KG1 (cell line): ENCODE measurements around the gene MZF1.
"Not testable (repeated sequence)": the region's sequence is repeated elsewhere in the genome, so short reads cannot be mapped to it uniquely, and the experiment has no call there.

Experiments
- DNase-seq: peaks from one replicate; lab custom pipeline; 2025; lab: John Stamatoyannopoulos, UW

The MZF1 gene

GRCh38 chr19:58539169-58539559 is 34.0 kb downstream of the MZF1 start:
- DNase-seq, result not testable (repeated sequence)

- DNase-seq, result no peak
These were observed 34.6 kb downstream of the MZF1 start for GRCh38 chr19:58538257-58539168.

- DNase-seq, result no peak
These were observed 36.0 kb downstream of the MZF1 start for GRCh38 chr19:58536852-58537798.

GRCh38 chr19:58535857-58536256 is 37.3 kb downstream of the MZF1 start:
- no peak for DNase-seq

- DNase-seq, result no peak
These were observed 41.9 kb downstream of the MZF1 start for GRCh38 chr19:58531034-58531840.

GRCh38 chr19:58529405-58529804 is 43.7 kb downstream of the MZF1 start:
- DNase-seq, result no peak

- DNase-seq, result no peak
These were observed 50.4 kb downstream of the MZF1 start for GRCh38 chr19:58522709-58523108.

DNA sequence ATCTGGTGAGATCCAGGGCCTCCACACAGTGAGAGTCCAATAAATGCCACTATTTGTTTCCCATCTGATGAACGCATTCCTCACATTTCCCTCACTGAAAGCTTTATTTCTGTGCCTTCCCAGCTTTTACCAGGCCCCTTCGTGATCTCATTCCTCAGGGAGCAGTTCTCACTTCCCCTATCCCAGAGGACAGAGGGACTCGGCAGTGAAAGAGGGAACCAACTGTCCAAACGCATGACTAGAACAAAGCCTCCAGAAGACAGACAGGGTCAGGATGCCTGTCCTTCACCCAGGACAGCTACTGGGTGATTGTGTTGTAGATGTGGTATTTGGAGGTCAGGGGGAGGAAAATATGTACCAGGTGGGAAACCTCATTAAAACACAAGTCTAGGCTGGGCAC is 51.5 kb downstream of the MZF1 start:
- no peak for DNase-seq

- no peak for DNase-seq
These were observed 52.9 kb downstream of the MZF1 start for GRCh38 chr19:58520257-58520599.

GRCh38 chr19:58519355-58520256 is 53.5 kb downstream of the MZF1 start, which contains the start of gene ZBTB45:
ZBTB45 (minus strand) TSS chr19:58519810; CDS start chr19:58517673, 2,137 bp downstream.
- peak; percentile 95 for DNase-seq

DNA sequence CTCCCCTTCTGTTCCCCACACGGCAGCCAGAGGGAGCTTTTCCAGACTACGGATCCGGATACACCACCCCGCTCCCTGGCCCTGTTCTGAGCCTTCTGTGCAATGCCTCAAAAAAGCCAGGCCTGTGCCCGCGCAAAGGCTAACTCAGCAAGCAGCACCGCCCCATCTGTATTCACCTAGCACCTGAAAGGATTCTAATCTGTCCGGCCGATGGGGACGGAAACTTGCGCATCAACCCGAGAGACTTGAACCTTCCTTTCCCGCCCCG is 54.1 kb downstream of the MZF1 start:
- DNase-seq, result peak; percentile 83

- DNase-seq, result no peak
These were observed 54.7 kb downstream of the MZF1 start for GRCh38 chr19:58518256-58519086.

DNA sequence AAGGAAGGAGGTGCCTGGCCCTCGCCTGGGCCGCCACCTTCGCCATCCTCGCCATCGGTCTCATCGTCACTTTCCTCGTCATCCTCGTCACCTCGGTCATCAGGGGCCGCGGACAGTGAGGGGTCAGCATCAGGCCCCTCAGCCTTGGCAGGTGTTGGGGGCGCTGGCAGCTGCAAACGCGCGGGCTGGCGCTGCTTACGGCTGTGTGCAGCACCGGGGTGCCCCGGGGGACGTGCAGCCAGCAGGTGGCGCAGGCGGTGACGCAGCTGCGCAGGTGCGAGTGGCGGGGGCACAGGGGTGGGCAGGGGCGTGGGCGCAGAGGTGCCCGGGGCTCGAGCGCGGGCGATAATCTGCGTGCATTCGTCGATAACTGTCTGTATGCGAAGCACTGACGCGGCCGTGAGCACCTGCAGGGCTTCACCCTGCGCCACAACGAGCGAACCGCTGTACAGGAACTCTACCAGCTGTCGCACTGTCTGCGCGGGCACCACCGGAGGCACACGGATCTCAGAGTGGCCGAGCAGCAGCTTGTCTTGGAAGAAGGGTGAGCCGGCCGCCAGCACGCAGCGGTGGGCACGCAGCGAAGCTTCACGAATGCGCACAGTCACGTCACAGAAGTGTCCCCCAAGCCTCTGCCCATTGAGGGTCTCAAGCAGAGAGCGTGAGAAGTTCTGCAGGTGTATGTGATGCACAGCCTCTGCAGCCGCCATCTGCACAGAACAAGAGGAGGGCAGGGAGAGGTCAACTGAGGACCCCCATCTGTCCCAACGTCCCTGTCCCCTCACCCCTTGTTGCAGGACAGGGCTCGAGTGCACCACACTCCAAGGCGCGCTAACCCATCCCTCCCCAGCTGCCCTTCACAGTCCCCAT is 55.9 kb downstream of the MZF1 start:
- no peak for DNase-seq

DNA sequence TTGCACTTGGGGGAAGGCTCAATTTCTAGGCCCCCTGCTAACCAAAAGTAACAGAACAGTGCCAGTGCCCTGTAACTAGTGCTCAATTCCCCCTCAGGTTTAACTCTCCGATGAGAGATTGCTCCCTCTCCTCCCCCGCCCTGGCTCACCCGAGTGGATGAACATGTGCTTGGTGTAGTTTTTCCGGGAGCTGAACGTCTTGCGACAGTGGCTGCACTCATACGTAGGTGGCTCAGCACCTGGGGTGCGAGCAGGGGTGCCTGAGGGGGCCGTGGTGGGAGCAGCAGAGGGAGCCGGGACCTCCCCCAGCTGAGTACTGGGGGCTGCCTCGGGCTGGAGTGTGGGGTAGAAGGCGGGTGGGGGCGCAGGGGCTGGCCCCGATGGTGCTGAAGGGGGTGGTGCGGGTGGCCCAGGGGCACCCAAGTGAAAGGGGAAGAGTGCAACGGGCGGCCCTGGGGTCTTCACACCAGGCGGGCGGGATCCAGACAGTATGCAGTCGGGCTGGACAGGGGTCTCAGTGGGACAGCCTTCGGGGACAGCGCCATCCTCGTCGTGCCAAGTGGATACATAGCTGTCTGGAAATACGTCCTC is 56.8 kb downstream of the MZF1 start:
- no peak for DNase-seq

GRCh38 chr19:58515259-58515658 is 57.9 kb downstream of the MZF1 start:
- DNase-seq, result no peak

DNA sequence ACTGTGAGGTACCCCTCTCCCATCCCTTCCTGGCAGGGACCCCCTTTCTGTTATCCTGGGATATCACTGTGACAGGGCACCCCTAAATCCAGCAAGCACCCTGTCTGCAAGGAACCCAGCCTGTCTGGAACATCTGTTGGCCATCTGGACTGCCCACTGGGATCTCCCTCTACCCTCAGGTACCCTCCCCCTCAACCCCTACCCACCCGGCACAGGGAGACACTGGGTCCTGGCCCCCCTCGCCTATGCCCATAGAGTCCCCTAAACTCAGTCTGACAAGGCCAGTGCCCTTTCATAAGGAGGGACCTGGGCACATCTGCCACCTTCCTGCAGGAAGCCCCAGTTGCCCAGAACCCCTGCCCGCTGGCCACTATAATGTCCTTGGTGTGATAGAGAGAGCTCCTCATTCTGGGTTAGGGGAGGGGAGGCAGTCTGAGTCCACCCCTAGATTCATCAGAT is 58.5 kb downstream of the MZF1 start:
- DNase-seq, result no peak

DNA sequence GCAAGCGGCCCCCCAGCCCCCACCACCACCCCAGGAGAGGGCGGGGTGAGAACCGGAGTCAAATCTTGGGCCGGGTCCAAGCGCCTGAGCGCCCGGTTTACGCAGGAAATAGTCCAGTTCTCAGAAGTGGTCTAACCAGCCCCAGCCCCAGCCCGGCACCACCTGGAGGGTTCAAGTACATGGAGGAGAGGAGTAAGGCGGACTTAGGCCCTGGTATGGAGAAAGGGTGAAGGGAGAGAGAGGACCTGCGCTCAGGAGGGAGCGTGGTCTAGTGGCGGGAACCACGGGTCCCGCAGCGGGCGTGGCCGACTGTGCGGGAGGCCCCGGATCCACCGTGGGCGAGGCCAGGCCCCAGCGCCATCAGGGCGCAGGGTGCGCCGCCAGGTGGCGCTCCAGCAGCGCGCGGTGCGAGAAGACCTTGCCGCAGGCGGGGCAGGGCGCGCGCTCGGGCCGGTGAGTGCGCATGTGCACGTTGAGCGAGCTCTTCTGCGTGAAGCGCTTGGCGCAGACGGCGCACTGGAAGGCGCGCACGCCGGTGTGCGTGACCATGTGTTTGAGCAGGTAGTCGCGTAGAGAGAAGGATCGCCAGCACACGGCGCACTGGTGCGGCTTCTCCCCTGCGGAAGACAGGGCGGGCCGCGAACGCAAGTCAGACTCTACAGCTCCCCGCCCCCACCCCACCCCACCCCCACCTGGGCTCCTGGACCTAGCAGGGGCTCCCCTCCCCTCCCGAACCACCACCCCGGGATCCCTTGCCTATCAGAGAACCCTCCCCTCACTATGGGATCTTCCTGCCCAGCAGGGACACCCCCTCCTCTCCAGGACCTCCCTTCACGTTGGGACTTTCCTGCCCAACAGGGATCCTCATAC is 59.2 kb downstream of the MZF1 start:
- DNase-seq, result peak; percentile 93

DNA sequence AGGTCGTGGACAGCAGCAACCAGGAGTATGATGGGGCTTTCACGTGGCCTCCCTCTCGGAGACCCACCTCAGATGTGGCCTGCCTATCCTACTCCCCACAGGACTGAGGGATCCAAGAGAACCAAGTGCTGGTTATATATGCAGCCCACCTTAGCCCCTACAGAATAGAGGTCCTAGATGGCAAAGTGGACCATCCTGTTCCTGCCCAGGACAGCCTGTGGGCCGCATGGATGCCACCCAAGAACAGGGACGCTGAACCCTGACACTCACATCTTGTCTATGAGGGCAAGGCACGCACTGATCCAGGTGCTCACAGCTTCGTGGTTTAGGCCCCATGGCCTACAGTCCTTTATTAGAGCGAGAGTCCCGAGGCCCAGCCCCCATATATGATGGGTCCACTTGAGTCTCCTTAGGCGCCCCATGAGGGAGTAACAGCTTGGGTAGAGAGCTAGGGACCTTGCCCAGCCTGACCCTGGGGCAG is 59.9 kb downstream of the MZF1 start:
- no peak for DNase-seq
